ENCODE results near the gene SEC24B.
"Not testable (repeated sequence)": the region's sequence is repeated elsewhere in the genome, so short reads cannot be mapped to it uniquely, and the experiment has no call there.

Gene SEC24B

DNA sequence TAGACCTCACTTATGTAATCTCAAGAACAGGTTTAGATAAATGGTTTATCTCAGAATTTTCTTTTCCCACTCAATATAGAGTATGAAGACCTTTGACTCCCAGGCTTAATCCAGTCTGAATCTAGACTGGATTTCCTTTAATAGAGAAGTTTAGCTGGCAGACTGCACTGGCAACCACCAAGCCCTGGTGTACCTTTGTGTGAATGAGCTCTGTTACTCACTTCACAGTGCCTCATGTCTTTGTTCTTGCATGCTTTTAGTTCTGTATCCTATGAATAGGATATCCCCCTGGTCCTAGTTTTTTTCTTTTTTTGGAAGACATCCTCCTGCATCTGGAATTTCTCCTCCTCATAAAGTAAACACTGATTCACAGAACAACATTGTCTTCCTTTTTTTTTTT lies 73.3 kb downstream of the SEC24B start:
- DNase-seq (ENCODE audit: low read depth), result no peak

DNA sequence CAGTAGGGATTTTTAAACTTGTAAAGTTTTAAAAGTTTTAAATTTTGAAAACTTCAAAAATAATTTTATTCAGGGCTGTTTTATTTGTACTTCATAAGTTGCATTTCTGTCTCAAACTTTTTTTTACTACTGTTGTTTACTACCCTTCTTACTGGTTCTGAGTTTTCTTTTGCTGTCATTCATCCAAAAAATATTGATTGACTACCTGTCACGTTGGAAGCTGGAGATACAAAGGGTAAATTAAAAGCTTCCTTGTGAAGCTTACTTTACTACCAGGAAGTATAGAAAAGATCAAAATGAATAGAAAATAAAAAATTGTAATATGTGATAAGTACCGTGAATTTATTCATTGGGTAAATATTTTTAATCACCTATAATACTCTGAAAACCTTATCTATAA lies 77.1 kb downstream of the SEC24B start:
- DNase-seq (ENCODE audit: low read depth), result no peak

DNA sequence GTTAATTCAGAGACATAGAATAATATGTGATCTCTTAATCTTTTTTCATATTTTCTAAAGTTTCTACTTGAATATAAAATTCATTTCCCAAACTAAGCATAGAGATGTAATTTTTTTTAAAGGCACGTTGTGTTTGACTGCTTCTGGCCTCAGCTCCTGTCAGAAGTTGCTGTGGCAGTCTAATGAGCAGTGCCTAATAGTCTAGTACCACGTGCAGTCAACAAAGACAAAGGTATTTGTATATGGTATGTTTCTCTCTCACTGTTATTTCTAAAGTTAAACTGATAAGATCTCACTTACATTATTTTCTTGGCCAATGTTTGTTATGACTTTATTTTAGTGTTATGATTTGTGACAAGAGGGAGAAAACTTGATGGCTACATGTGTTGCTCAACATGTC lies 77.8 kb downstream of the SEC24B start:
- DNase-seq (ENCODE audit: low read depth), result no peak

DNA sequence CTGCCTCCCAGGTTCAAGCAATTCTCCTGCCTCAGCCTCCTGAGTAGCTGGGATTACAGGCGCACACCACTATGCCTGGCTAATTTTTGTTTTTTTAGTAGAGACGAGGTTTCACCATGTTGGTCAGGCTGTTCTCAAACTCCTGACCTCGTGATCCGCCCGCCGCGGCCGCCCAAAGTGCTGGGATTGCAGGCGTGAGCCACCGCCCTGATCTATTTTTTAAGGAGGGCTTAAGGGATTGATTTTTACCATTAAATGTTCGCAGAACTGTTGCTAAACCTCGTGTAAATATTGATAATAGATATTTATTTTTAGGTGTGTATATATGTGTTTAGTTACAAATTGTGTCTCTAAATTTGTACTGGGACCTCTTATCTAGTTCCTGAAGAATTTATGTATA lies 79.8 kb downstream of the SEC24B start:
- DNase-seq (ENCODE audit: low read depth), result not testable (repeated sequence)

DNA sequence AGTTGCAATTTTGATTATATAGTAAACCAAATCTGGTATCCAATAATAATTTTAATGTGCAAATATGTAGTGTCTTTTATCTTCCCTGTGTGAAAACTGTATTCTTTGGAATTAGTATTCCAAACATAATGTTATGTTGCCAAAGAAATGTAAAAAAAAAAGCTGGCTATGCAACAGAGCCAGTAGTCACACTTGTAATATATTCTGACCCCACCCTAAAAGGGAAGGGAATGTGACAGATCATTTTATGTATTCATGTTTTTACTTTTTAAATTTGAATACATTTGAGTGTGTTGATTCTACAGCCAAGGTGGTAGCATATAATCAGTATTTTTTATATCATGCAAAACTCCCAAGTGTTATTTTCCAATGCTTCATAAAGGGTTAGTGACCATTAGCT lies 98.6 kb downstream of the SEC24B start:
- no peak for DNase-seq (ENCODE audit: low read depth)

DNA sequence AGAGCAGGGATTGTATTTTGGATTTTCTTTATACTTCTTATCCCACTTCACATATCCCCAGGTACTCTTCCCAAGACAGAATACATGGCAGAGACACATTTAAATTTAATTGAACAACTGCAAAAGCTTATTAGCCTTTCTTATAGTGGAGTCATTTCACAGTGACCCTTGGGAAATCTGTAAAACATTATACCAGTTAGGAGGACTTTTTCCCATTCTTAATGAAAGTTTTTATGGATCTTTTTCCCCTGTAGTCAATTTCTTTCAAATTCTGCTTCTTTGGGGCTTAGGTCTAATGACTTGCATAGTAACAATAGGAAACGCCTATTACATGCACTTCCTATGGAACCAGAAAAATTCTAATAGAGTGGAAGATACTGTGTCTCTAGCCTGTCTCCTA lies 111.8 kb downstream of the SEC24B start:
- no peak for DNase-seq (ENCODE audit: low read depth)

DNA sequence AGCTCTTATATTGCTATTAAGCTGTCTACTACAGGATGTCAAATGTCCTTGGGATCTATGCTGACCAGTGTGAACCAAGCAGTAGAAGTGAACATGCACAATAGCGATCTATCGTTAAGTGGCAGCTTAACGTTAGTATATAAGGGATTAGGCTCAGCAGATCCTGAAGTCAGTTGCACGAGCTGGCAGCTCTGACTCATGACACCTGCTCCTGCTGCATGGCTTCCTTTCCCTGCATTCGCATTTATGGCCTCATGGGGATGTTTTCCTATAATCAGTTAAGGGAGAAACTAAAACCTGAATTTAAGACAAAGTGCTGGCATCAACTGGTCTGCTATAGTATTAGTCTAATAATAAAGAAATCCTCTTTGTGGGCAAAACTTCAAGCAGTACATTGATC lies 113.8 kb downstream of the SEC24B start:
- no peak for DNase-seq (ENCODE audit: low read depth)

DNA sequence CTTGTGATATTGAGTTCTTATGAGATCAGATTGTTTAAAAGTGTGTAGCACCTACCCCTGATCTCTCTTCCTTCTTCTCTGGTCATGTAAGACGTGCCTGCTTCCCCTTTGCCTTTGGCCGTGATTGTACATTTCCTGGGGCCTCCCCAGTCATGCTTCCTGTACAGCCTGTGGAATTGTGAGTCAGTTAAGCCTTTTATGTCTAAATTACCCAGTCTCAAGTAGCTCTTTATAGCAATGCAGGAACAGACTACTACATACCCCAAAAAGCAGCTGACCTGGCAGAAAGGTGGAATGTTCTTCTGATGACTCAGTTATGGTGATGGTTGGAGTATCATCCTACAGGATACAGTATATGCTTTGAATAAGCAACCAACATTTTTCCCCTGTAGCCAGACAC lies 115.0 kb downstream of the SEC24B start:
- DNase-seq (ENCODE audit: low read depth), result peak; percentile 33

DNA sequence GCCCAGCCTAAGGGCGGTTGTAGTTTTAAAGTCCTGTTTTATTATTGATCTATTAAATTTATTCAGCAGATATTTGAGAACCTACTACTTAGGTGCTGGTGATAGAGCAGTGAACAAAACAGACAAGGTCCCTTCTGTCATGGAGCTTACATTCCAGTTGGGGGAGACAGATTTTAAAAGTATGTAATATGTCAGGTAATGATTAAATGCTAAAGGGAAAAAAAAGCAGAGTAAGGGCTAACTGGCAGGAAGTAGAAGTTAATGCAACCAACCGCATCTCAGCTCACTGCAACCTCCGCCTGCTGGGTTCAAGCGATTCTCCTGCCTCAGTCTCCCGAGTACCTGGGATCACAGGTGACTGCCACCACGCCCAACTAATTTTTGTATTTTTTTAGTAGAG lies 118.6 kb downstream of the SEC24B start:
- DNase-seq (ENCODE audit: low read depth), result no peak

DNA sequence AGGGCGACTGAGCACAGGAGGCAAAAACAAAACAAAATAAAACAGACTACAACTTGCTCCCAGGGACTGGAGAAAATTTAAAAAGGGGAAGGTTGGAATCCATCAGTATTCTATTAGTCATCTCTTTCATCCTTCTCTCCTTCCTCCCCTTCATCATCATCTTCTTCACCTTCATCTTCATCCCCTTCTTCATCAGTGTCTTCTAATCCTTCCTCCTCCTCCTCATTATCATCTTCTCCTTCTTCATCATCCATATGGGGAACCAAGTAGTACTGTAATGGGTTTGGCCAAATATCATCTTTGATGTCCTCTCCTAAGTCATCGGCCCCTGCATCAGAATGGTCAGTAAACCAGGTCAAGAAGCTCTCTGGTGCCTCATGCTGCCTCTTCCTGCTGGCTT lies 119.5 kb downstream of the SEC24B start:
- DNase-seq (ENCODE audit: low read depth), result no peak

DNA sequence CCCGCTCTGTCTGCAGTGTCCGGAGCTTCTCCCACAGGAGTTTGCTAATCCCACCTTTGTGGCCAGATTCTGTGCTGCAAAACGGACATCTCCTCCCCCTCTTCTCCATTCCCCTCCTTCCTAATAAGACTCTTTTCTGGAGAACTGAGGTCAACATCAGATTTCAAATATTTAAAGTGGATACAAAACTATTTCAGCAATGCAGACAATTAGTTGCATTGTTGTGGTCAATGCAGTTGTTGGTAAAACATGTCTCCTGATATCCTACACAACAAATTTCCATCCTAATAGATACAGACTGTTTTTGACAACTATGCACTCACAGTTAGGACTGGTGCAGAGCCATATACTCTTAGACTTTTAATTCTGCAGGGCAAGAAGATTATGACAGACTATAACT lies 121.4 kb downstream of the SEC24B start:
- DNase-seq (ENCODE audit: low read depth), result no peak

DNA sequence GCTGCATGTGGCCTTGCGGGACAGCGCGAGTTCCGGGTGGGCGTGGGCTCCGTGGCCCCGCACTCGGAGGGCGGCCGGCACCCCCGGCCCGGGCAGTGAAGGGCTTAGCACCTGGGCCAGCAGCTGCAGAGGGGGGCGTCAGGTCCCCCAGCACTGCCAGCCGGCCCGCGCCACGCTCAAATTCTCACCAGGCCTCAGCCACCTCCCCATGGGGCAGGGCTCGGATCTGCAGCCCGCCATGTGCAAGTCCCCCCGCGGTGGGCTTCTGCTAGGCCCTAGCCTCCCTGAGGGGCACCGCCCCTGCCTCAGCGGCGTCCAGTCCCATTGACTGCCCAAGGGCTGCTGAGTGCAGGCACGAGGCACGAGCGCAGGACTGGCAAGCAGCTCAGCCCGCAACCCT lies 123.8 kb downstream of the SEC24B start:
- DNase-seq (ENCODE audit: low read depth), result no peak

DNA sequence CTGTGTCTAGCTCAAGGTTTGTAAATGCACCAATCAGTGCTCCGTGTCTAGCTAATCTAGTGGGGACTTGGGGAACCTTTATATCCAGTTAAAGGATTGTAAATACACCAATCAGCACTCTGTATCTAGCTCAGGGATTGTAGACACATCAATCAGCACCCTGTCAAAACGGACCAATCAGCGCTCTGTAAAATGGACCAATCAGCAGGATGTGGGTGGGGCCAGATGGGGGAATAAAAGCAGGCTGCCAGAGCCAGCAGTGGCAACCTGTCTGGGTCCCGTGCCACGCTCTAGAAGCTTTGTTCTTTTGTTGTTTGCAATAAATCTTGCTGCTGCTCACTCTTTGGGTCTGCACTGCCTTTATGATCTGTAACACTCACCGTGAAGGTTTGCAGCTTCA lies 124.5 kb downstream of the SEC24B start:
- DNase-seq (ENCODE audit: low read depth), result not testable (repeated sequence)

DNA sequence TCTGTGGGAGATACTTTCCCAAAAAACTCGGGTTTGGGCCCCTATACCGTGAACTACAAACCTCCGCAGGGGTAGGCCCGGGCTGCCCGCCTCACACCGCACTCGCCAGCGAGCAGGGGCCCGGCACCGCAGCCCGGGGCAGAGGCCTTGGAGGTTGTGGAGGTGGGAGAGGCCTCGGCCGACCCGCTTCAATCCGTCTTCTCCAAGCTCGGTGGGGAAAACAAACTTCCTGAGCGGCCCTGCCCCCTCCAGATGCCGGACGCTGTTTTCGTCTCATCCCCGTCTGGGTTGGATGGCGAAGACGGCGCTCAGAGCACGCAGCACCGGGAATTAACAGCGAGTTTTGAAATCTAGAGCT lies 126.0 kb downstream of the SEC24B start:
- DNase-seq (ENCODE audit: low read depth), result no peak

DNA sequence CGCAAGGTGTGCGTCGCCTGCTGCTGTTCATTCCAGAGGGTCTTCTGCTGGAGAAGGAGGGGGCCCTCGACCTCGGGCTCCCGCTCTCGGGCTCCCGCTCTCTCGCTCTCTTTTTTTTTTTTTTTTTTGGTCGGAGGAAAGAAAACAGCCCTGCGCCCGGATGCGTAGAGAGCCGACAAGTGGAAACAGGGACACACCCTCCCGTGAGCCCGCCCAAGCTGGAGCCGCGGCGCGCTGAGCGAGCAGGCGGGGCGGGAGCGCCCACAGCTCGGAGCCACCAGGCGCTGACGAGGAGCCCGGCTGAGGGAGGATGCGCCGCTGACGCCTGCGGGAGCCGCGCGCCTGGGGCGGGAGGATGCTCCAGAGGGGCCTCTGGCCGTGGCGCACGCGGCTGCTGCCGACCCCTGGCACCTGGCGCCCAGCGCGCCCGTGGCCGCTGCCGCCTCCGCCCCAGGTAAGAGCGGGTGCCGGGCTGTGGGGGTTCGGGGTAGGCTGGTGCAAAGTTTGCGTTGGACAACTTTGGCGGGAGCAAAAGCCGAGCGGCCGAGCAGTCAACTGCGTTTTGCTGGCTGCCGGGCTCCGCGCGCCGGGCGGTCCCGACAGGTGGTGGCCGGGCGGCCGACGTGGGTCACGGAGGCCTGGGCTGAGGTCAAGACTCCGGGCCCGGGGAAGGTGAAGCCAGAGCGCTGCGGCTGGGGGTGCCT lies 126.5 kb downstream of the SEC24B start, which contains the start of gene MCUB:
Gene MCUB, plus strand, starts transcription at position 264 of the 704 bp plus-strand sequence. Its CDS starts 92 bp downstream, at position 356.
- DNase-seq (ENCODE audit: low read depth), result peak; percentile 87

DNA sequence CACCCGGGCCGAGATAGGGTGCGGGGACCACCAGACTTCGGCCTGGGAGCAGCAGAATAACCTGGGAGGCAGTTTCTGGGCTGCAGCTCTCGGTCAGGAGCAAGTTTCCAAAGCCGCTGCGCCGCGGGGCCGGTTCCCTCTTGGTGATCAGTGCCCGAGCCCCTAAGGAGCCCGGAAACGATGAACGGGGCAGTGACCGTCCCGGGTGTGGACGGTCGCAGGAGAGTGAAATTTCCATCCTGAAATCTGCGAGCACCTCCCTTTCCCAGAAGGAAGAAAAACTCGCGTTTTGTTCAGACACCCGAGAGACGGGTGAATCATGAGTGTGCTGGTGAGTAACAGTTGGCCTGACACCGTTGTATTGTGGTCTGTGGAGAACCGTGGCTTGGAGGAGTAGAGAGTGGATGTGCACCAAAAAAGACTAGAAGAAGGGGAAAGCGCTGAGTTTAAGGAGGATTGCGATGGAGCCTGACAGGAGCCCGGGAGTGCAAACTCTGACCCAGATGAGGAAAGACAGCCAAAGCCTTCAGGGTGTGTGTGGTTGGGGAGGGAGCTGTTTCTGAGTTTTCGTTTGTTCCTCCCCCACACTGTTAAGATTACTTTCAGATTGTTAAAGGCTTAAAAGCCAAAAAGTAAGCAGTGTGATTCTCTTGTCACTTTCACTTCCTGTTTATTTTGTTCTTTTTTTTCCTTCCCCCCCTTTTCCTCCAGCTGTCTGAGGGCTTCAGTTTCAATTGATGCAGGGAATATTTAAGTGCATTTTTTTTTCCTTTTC lies 127.3 kb downstream of the SEC24B start:
- DNase-seq (ENCODE audit: low read depth), result peak; percentile 88

DNA sequence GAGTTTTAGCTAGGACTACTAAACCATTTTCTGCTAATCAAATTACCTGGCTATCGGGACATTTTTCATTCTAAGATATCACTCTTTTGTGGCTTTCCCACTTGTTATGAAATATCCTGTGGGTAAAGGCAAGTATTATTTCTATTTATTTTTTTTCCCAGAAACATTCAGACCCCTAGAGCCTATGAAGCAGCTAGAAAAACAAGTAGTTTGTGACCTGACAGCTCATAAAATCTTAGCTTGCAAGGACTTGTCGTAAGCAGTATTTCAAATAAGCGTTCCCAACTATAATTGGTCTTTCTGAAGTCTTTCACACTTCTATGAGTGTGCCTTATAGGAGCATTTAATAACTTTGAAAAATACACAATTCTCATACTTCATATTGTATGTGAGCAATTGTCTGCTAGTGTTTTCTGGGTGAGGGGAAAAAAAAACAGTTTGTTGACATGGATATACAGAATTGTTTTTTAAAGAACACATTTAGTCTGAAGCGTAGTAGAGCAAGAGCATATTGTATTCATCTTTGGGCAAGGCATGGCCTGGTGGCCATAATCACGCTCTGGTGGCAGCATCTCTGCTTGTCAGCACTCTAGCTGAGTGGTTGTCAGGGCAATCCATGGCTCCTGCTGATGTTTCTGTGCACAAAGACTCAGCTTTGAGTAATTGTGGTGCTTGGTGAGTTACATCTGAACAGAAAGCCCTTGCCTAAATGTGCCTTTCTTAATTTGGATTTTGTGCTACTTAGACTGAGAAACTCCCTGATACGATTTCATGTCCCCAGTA lies 129.0 kb downstream of the SEC24B start:
- no peak for DNase-seq (ENCODE audit: low read depth)

DNA sequence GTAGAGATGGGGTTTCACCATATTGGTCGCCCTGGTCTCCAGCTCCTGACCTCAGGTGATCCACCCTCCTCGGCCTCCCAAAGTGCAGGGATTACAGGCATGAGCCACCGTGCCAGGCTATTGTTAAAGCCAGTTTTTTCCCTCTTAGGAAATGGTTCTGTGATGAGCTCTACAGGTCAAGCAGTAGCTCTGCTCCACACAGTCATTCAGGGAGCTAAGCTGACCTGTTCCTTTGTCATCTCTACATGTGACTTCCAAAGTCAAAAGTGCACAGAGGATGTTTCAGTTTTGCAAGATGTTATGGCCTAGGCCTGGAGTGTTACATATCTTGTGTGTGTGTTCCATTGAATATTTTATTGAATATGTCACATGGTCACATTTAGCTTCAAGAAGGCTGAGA lies 137.9 kb downstream of the SEC24B start:
- DNase-seq (ENCODE audit: low read depth), result no peak

DNA sequence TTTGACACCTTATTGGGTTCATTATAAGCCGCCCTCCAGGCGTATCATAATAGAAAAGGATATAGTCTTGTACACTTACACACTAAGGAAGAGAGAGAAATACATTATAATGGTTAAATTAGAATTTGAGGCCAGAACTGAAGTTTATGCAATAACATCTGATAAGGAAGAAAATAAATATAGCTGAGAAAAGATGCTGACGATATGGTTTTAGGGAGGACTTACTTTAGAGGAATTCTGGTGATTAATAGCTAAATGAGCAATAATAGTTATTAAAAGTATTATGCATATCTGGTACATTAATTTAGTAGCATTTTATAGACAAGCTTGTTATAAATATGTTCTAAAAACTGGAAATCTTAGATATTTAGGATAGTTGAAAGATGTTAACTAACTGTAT lies 138.5 kb downstream of the SEC24B start:
- DNase-seq (ENCODE audit: low read depth), result no peak

DNA sequence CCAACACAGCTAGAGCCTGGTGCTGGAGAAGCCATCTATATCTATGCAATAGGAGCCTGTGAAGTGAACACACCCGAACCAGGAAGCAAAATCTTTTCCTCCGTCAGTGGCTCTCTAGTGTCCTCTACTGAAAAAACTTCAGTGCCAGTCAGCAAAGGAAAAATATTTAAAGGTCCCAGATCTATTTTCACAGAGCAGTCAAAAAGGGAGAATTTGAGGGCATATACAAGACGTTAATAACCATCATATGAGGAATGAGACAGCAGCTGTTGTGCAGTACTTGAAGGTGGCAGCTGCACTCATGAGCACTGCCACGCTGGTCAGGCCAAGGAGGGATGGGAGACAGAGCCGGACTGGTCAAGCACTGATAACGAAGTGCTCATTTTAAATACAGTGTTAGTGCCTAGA lies 140.8 kb downstream of the SEC24B start:
- no peak for DNase-seq (ENCODE audit: low read depth)

DNA sequence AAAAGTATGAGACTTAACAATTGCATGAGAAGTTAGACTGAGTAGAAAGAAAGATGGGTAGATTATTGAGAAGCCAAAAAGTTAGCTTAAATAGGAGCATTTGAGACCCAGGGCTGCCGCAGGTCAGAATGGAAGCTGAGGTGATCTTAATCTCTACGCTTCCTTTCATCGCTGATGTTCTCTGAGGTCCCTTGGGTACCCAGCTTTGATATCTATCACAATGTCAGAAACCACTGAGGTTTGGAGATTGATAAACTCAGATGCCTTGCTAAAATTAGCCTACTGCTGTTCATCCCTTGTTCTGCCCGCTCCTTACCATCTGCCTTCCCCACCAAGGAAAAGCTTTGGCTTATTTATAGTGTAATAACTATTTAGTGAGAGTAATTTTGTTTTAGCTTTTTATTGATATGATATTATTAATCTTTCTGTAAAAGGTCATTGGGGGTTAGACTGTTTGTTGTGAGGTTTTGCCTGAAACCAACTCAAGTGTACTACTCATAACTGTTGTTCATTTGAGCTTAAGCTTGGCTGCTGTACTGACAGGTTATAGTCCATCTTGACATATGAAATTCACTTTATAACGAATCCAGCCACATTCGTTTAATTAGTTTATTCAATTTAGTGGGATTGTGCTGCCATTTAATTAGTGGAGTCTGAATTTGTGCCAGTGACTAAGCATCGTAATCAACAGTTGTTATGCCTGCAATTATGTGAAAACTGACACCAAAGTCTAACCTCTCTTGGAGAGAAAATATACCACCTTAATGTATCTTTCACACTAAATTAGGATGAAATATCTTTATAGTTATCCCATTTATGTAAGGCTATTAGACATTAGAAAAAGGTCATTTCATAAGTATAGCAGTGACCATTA lies 141.6 kb downstream of the SEC24B start:
- no peak for DNase-seq (ENCODE audit: low read depth)

DNA sequence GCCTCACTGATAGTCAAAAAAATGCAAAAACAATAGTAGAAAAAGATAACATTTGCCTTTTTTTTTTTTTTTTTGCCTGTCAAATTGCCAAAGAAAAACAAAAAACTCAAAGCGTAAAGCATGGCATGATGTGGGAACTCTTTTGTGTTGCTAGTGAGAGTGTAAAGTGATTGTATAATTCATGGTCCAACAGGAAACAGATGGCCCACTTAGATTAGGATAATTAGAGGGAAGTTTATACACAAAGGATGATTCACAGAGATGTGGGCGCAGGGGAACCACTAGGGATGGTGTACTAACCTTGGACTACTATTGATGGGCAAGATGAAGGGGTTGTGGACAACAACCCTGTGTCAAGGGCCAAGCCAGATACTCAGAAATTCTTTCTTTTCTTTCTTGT lies 142.8 kb downstream of the SEC24B start:
- no peak for DNase-seq (ENCODE audit: low read depth)
